ENCODE measurements around the gene STRIP1. TPM values are rescaled to one million over a fixed set of nuclear protein-coding genes. Genes with fewer than 3 reads are reported as not detected.

The STRIP1 gene
- total RNA-seq, 4 donors from 2014 or later = 43.0 to 71.0 (median 57.6) TPM

- TF ChIP-seq POLR2A (IDR thresholded peaks at IDR 0.05) (no peak), POLR2AphosphoS5 (IDR thresholded peaks at IDR 0.05) (no peak), CTCF (IDR thresholded peaks at IDR 0.05) (no peak), EP300 (IDR thresholded peaks at IDR 0.05) (no peak)
- Histone ChIP-seq H3K9me3 (no peaks in the 10 kb centered on the region), H3K27me3 (no peaks in the 10 kb centered on the region), H3K36me3 (peaks cover 97% of the 10 kb centered on the region), H3K27ac (no peak overlapping the region), H3K4me1 (no peaks in the 10 kb centered on the region), H3K4me3 (no peak overlapping the region)
- 94% methylated on average over 5 of the region's 10 CpGs for WGBS
- DNase-seq (ENCODE audit: low spot score in 2 of 2) = no peak
Measured at GRCh38 chr1:110043016-110043415, 8.6 kb downstream of the STRIP1 start.

GRCh38 chr1:110047463-110047862 is 13.0 kb downstream of the STRIP1 start:
- Histone ChIP-seq H3K36me3 (peaks cover 100% of the 10 kb centered on the region), H3K9me3 (no peaks in the 10 kb centered on the region), H3K4me1 (peaks cover 13% of the 10 kb centered on the region), H3K4me3 (no peak overlapping the region), H3K27ac (no peak overlapping the region), H3K27me3 (no peaks in the 10 kb centered on the region)
- WGBS = 81% methylated on average over 3 of the region's 3 CpGs
- no peak for TF ChIP-seq EP300 (IDR thresholded peaks at IDR 0.05)
- TF ChIP-seq POLR2AphosphoS5 (IDR thresholded peaks at IDR 0.05) = no peak
- TF ChIP-seq POLR2A (IDR thresholded peaks at IDR 0.05) = no peak
- TF ChIP-seq CTCF (IDR thresholded peaks at IDR 0.05) = no peak
- DNase-seq (ENCODE audit: low spot score in 2 of 2) = no peak

GRCh38 chr1:110048240-110048639 is 13.8 kb downstream of the STRIP1 start:
- peaks cover 100% of the 10 kb centered on the region for H3K36me3 ChIP-seq
- WGBS = 82% methylated on average over 5 of the region's 5 CpGs
- H3K9me3 ChIP-seq = no peaks in the 10 kb centered on the region
- no peak for DNase-seq (ENCODE audit: low spot score in 2 of 2)
- no peaks in the 10 kb centered on the region for H3K27me3 ChIP-seq
- H3K4me1 ChIP-seq = peaks cover 13% of the 10 kb centered on the region
- no peak for TF ChIP-seq EP300 (IDR thresholded peaks at IDR 0.05)
- no peak for TF ChIP-seq POLR2A (IDR thresholded peaks at IDR 0.05)
- TF ChIP-seq CTCF (IDR thresholded peaks at IDR 0.05) = no peak
- TF ChIP-seq POLR2AphosphoS5 (IDR thresholded peaks at IDR 0.05) = no peak
- H3K27ac ChIP-seq = no peak overlapping the region
- no peak overlapping the region for H3K4me3 ChIP-seq

- no peak overlapping the region for H3K27ac ChIP-seq
- no peak overlapping the region for H3K4me3 ChIP-seq
- H3K36me3 ChIP-seq = peaks cover 100% of the 10 kb centered on the region
- no peaks in the 10 kb centered on the region for H3K9me3 ChIP-seq
- H3K4me1 ChIP-seq = peaks cover 15% of the 10 kb centered on the region
- WGBS = 81% methylated on average over 9 of the region's 9 CpGs
- no peak for DNase-seq (ENCODE audit: low spot score in 2 of 2)
- TF ChIP-seq CTCF (IDR thresholded peaks at IDR 0.05) (no peak), EP300 (IDR thresholded peaks at IDR 0.05) (no peak), POLR2A (IDR thresholded peaks at IDR 0.05) (no peak), POLR2AphosphoS5 (IDR thresholded peaks at IDR 0.05) (no peak)
- H3K27me3 ChIP-seq = no peaks in the 10 kb centered on the region
Measured at GRCh38 chr1:110048923-110049601, 14.6 kb downstream of the STRIP1 start.

- Histone ChIP-seq H3K27me3 (no peaks in the 10 kb centered on the region), H3K36me3 (peaks cover 100% of the 10 kb centered on the region), H3K9me3 (no peaks in the 10 kb centered on the region), H3K4me1 (peaks cover 15% of the 10 kb centered on the region), H3K4me3 (no peak overlapping the region), H3K27ac (no peak overlapping the region)
- 73% methylated on average over 11 of the region's 11 CpGs for WGBS
- peak; percentile 50 to 70 for DNase-seq (ENCODE audit: low spot score in 2 of 2)
- TF ChIP-seq POLR2AphosphoS5 (IDR thresholded peaks at IDR 0.05) = no peak
- no peak for TF ChIP-seq POLR2A (IDR thresholded peaks at IDR 0.05)
- TF ChIP-seq EP300 (IDR thresholded peaks at IDR 0.05) = no peak
- no peak for TF ChIP-seq CTCF (IDR thresholded peaks at IDR 0.05)
Measured at GRCh38 chr1:110049801-110050601, 15.6 kb downstream of the STRIP1 start.
